ENCODE results near the gene ABCC6.
"Not testable (repeated sequence)": the region's sequence is repeated elsewhere in the genome, so short reads cannot be mapped to it uniquely, and the experiment has no call there.

The ABCC6 gene

DNA sequence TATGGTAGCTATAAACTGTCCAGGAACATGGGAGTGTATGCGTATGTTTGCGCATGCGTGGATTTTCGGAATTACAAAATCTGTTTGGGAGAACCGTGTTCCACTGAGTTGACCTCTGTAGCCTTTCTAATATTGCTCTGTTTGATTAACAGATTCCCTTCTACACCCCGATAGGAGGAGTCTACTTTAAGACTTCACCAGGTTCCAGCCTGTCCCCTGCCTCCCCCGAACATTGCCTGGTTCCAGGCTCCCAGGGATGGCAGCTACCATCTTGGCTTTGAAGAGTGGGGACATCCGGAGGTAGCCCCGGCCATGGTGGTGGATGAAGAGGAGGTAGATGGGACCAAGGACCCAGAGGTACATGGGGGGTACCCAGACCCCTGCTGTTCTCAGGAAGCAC is 1.9 kb downstream of the ABCC6 start:
- DNase-seq: not testable (repeated sequence)

GRCh38 chr16:16220449-16220848 is 2.8 kb downstream of the ABCC6 start:
- not testable (repeated sequence) for DNase-seq

DNA sequence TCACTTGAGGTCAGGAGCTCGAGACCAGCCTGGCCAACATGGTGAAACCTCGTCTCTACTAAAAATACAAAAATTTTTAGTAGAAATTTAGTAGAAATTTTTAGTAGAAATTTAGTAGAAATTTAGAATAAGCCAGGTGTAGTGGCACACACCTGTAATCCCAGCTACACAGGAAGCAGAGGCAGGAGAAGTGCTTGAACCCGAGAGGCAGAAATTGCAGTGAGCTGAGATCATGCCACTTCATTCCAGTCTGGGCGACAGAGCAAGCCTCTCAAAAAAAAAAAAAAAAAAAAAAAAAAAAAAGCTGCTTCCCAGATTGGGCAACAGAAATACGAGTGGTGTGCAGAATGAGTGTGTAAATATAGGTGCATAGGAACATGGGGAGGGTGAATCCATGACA is 4.5 kb downstream of the ABCC6 start:
- not testable (repeated sequence) for DNase-seq

GRCh38 chr16:16218349-16218748 is 4.9 kb downstream of the ABCC6 start:
- DNase-seq: not testable (repeated sequence)

GRCh38 chr16:16213863-16214293 is 9.4 kb downstream of the ABCC6 start:
- not testable (repeated sequence) for DNase-seq

- DNase-seq: peak; percentile 21
These were observed 11.9 kb downstream of the ABCC6 start for GRCh38 chr16:16211404-16211803.

DNA sequence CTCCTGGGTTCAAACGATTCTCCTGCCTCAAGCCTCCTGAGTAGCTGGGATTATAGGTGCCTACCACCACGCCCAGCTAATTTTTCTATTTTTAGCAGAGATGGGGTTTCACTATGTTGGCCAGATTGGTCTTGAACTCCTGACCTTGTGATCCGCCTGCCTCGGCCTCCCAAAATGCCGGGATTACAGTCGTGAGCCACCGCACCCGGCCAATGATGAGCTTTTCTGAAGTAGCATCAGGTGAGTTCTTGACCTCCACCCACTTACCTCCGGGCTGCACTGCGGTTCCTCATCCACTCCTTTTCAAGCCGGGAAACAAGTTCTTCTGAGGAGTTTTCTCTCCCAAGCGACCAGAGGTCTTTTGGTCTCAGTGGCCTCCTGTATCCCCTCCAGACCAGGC is 14.8 kb downstream of the ABCC6 start:
- DNase-seq: not testable (repeated sequence)

GRCh38 chr16:16207787-16208334 is 15.4 kb downstream of the ABCC6 start:
- DNase-seq: not testable (repeated sequence)

GRCh38 chr16:16207097-16207786 is 16.1 kb downstream of the ABCC6 start:
- DNase-seq: not testable (repeated sequence)

GRCh38 chr16:16205864-16206263 is 17.4 kb downstream of the ABCC6 start:
- not testable (repeated sequence) for DNase-seq

- not testable (repeated sequence) for DNase-seq
These were observed 18.7 kb downstream of the ABCC6 start for GRCh38 chr16:16204552-16204951.

GRCh38 chr16:16203494-16203893 is 19.8 kb downstream of the ABCC6 start:
- not testable (repeated sequence) for DNase-seq

GRCh38 chr16:16202400-16203143 is 20.7 kb downstream of the ABCC6 start:
- not testable (repeated sequence) for DNase-seq

DNA sequence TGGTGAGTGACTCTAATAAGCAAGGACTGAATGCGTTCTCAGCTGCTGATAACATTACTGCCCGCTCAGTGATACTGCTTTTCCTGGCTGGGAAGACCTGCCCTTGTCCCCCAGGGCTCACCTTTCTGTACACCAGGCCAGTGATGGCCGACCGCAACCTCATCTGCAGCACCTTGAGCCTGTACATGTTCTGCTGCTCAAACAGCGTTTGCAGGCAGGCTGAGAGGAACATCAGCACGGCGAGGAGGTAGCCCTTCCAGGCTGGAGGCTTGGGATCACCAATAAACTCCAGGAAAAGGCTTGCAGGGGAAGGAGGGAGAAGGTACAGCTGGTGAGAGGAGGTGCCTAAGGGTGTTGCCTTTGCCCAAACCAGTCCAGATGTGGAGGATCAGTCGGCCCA is 21.4 kb downstream of the ABCC6 start:
- not testable (repeated sequence) for DNase-seq

DNA sequence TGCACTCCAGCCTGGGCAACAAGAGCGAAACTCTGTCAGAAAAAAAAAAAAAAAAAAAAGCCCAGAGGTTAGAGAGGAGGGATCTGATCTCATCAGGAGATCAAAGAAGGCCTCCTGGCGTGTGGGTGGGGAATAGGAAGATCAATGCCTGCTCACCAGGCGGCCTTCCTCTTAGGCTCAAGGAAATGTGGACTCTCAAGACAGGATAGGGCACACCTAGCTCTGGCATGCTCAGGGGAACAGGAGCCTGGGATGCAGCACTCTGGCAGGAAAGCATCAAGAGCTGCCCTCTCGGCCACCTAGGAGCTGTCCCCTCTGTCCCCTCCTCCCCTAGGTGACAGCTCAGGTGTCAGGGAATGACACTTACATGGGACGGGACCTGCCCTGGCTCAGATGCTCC is 22.9 kb downstream of the ABCC6 start:
- DNase-seq: not testable (repeated sequence)

GRCh38 chr16:16199428-16199827 is 23.9 kb downstream of the ABCC6 start:
- not testable (repeated sequence) for DNase-seq

DNA sequence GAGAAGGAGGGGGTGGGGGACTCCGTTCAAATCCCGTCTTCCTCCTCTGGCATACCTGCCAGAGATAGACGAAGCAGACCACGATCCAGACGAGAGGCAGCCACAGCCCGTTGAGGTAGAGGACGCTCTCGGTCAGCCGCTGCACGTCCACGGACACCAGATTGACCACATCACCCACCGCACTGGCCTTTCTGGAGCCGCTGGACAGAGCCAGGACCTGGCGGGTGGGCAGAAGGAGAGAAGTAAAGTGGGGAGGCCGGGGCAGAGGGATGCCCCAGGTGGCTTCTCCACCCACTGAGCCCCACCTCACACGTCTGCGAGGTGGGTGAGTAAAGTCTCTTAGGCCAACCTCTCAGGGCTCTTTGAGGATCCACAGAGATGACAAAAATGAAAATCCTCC is 25.3 kb downstream of the ABCC6 start:
- DNase-seq: no peak

DNA sequence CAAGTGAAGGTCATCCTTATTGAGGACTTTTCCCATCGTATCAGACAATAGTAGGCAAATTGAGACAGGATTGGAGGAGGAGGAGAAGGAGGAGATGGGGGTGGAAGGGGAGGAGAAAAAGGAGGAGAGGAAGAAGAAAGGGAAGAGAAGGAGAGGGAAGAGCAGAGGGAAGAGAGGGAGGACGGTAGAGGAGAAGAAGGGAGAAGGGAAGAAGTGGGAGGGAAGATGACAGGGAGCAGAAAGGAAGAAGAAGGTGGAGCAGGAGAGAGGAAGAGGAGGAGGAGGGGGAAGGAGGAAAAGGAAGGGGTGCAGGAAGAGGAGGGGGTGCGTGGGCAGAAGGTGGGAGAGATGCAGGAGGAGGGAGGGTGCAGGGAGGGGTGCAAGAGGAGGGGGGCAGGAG is 26.0 kb downstream of the ABCC6 start:
- DNase-seq: no peak

- DNase-seq: no peak
These were observed 27.2 kb downstream of the ABCC6 start for GRCh38 chr16:16196099-16196498.

- no peak for DNase-seq
These were observed 31.7 kb downstream of the ABCC6 start for GRCh38 chr16:16191493-16192167.

- not testable (repeated sequence) for DNase-seq
These were observed 32.3 kb downstream of the ABCC6 start for GRCh38 chr16:16190966-16191365.

- no peak for DNase-seq
These were observed 32.7 kb downstream of the ABCC6 start for GRCh38 chr16:16190546-16190945.

DNA sequence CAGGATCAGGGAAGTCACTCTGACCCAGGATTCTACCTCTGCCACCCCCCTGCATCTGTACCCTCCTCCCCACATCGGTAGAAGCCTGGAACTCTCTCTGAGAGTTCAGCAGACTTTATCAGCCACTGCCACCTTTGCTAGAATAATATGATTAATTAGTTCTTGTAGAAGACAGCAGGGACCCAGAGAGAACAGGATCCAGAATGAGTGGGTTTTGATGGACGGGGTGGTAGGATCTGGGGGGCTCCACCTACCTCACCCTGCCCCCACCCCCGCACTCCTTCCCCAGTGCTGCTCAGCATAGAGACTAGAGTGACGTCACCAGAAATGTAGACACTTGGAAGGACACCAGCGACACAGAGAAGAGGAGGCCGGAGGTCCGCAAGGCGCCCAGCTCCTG is 33.5 kb downstream of the ABCC6 start:
- no peak for DNase-seq

Data from activated CD8-positive, alpha-beta memory T cell treated with anti-CD3 and anti-CD28 coated beads for 24 hours (primary cell).